Islet of Langerhans (tissue), 1 donor: ENCODE data around the gene CXCR5.
A peak's percentile ranks its signal among the peaks of the same experiment; 100 is the strongest.

Experiments used
- FAIRE-seq: peaks from one replicate; lab custom pipeline; 2011; peaks lifted over from hg19 to GRCh38; lab: Jason Lieb, UNC

CXCR5 gene

DNA sequence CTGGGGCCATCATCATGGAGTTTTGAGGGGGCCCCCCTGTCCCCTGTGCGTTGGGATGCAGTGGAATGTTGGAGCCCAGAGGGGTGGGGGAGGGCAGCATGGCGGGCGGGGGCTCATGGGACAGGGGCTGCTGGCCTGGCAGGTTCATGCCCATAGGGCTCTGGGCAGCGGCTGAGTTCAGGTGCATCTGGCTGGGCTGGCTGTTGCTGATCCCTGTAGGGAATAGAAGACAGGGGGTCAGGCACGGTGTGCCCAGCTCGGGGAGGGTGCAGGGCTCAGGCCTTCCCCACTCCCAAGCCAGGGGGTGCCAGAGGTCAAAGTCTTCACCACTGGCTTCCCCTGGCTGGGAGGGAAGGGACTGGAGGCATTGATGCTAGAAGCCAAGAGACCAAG lies 15.6 kb downstream of the CXCR5 start:
- no peak for FAIRE-seq

DNA sequence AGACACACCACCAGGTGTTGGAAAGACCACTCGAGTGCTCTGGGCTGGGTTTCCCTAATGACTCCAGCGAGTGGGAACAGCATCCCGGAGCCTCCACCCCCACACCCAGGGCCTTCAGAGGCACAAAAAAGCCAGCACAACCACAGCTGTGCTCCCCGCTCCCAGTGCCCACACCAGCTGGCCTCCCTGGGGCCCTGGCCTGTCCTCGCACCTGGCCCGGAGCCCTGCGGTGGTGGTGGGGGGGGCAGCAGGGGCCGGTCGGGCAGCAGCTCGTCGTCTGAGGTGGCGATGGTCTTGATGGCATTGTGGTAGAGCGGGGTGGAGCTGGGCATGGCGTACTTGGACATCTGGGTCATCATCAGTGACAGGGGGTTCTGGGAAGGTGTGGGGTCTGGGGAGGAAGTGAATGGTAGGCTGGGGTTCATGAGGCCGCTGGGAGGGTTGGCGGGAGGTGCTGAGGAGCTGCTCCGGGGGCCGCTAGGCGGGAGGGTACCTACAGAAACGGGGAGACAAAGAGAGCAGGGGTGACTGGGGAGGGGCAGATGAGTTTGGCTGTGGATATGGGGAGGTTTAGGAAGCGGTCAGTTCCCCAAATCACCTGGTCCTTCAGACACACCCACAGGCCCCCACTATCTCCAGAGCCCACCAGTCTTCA lies 16.1 kb downstream of the CXCR5 start:
- no peak for FAIRE-seq

DNA sequence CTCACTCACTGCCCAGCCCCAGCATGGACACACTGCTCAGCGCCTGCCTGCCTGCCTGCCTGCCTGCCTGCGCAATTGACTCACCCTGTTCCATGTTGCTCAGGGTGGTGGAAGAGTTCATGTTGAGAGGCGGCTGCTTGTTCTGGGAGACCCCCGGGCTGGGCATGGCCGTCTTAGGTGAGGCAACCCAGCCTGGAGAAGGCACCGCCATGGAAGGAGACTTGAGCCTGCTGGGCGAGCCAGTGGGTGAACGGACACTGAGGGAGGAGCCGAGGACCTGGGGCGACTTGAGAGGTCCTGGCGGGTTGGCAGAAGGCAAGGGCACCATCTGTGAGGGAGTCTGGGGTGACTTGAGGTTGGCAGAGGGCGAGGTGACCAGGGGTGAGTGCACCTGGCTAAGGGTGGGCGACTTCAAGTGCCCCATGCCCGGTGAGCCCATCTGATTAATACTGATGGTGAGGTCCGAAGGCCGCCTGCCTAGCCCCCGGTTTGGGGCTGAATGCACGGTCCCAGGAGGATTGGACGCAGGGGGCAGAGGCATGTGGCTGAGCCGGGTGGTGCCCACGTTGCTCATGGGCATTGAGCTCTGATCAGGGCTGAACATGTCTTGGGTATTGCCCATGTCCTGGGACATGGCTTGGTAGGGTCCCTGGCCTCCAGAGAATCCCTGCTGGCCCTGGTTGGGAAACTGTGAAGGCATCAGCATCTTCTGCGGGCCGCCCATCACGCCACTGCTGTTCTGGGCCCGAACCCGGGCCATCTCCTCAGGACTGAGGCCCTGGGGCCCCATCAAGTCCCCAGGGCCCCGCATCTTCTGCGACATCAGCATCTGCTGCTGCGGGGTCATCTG lies 17.1 kb downstream of the CXCR5 start:
- no peak for FAIRE-seq

DNA sequence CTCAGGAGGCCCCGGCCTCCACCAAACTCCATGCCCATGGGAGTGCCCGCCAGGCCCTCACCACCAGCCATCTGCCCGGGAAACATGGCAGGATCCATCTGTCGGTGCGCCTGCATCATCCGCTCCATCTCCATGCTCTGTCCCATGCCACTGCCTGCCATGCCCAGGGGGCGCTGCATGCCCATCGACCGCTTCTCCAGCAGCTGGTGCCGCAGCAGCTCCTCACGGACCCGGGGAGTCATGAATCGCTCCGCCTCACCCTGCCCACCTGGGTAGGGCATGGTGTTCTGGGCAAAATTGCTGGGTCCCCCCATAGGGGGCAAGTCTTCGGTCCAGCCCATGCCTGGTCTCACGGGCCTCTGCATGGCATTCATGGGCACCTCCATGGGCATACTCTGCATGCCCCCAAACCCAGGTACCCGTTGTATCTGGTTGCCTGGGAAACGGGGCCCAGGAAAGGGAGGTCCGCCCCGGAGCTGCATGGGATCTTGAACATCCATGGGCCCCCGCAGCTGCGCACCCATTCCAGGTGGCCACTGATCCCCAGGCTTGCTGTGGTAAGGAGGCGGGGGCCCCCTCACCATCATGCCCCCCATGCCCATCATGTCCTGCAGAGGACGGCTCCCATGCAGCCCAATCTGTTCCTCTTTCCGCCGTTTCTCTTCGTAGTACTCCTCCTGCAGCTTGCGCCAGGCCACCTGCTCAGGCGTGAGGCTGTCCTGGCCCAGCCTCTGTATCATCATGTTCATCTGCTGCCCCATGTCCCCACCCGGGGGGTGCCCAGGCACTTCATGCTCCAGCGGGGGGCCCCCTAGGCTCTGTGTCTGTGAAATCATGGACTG lies 18.0 kb downstream of the CXCR5 start:
- FAIRE-seq, result no peak

DNA sequence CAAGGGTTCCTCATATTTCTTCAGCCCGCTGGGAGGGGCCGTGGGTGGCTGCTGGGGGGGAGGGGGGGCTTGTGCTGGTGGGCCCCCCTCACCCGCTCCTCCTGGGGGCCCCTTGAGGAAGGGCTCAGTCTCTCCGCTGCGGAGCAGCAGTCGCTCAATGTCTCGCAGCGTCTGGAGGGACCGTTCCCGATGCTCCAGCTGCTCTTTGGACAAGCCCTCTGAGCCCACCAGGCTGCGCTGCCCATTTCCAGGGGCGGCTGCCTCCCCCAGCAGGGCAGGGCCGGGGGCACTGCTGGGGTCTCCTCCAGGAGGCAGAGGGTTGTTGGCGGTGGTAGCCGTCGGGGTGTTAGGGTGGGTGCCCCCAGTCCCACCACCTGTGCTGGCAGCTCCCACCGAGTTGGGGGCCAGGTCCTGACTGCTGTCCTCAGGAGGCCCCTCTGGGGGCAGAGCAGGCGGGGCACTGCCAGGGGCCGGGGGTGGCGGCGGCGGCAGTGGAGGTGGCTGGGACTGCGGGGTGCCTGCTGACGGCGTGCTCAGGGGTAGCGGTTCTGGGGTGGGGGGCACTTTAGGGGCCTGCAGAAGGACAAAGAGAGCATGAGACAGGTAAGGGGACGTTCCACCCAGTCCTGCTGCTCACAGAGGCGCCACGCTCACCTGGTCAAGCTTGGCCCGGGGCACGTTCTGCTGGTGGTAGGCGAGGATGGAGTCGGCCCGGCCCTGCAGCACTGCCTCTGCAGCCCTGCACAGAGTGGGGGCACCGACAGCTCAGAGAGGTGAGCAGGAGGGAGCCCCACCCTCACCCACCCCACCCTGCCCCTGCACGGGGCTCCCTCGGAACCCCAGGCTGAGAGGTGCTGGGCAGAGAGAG lies 18.9 kb downstream of the CXCR5 start:
- no peak for FAIRE-seq

DNA sequence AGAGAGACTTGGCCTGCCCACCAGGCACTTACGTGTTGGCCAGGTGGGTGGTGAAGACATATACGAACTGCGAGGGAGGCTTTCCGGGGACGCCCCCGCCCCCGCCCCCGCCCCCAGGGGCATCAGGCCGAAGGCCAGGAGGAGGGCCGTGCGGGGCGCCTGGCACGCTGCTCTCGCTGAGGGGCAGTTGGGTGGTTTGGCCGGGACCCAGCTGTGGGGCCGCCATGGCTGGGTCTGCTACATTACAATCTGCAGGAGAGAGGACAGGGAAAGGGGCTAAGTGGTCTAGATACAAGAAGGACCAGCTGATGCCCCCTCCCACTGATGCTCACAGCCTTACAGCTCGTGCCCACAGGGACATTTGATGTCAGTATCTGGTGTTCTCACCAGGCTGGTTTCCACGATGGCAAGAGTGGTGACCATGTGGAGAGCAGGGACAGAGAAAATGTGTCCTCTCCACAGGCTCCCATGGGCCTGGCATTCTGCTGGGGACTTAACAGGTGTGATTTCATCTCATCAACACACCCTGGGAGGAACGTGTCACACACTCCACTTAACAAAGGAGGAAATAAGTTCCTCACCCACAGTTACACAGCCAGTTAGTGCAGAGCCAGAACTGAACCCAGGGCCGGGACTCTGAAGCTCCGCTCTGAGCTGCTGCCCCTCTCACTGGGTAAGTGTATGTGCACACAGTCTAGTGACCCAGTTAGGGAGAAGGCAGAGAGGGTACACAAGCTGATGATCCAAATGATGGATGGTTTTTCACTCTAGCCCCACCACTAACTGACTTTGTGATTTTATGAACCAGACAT lies 19.7 kb downstream of the CXCR5 start:
- FAIRE-seq, result no peak

DNA sequence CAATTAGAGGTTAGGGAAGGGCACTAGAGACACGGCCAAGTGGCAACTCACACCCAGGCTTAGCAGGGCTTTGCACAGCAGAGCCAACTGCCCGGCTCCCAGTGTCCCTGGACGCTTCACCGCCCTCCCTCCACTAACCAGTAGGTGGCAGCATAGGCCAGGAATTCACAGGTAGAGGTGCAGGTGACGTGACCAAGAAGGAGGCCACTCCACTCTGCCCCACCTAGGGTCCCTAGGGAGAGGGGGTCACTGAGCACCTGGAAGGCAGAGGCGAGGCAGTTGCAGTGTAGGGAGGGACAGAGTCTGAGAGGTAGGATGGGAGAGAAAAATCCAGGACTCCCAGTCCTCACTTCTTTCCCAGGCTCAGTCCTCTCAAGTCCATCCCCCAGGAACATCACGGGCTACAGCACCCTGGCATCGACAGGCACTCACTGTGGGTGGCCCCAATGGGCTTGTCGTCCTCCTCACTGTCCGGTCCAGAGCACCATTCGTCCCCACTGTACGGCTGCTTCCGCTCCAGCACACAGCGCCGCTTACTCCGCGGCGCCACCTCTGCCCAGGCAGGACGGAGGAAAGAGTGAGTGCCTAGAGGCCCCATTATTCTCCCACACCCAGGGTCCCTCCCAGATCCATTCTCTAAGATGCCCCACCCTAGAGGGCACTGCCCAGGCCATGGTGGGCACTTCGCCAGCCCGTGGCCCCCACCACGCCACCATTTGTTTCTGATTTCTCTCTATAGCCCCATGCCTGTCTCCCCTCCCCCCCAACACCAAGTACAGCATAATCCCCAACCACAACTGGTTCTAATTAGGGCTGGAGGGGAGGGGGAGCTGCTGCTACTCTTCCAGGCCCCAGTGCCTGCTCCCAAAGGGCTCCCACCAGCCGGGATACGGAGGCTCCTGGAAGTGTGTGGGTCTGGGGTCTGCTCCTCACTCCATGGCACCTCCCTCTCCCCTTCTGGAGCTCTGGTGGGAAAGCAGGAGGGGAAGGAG lies 23.7 kb downstream of the CXCR5 start:
- peak; percentile 64 for FAIRE-seq

DNA sequence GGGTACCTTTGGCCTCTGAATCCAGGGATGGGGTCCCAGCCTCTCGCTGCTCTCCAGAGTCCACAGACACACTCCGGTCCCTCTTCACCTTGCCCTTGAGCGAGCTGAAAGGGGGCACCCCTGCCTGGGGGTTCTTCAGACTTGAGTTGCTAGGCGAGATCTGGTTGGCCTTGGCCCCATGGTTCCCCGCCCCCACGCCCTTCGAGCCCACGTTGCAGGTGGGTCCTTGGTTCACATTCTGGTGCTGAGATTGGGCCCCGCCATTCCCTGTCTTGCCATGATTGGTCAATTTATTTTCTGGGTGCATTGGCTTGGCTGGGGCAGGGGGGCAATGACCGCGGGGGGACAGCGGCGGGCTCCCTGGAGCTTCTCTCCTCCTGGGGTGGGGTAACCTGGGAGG lies 24.6 kb downstream of the CXCR5 start:
- FAIRE-seq, result no peak

DNA sequence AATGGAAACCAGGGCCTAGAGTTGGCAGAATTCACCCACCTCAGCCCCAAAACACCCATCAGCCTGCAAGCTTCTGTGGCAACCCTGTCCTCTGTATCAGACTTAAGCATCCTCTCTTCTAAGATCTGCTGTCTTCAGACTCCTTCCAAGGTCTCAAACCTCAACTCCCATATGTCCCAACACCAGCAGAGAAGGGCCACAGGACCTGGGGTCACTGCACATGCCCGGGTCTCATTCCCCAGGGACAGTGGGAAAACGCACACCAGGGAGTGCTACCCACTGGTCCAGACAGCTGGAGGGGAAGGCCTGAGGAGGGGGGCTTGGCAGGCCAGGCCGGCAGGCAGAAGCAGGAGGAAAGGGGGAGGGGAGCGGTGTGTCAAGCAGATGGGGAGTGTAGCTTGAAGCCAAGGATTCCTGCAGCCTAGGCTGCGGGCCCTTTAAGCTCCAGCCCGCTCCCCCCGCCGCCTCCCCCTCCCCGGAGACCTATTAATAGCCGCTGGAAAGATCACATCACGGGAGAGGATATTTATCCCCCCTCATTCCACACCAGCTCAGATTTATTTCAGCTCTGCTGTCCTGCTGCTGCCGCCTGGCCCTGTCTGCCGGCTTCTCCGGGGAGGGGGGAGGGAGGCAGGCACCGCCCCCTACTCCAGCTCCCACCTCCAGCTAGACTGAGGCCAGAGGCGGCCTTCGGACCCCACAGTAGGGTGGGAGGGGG lies 25.4 kb downstream of the CXCR5 start:
- no peak for FAIRE-seq

DNA sequence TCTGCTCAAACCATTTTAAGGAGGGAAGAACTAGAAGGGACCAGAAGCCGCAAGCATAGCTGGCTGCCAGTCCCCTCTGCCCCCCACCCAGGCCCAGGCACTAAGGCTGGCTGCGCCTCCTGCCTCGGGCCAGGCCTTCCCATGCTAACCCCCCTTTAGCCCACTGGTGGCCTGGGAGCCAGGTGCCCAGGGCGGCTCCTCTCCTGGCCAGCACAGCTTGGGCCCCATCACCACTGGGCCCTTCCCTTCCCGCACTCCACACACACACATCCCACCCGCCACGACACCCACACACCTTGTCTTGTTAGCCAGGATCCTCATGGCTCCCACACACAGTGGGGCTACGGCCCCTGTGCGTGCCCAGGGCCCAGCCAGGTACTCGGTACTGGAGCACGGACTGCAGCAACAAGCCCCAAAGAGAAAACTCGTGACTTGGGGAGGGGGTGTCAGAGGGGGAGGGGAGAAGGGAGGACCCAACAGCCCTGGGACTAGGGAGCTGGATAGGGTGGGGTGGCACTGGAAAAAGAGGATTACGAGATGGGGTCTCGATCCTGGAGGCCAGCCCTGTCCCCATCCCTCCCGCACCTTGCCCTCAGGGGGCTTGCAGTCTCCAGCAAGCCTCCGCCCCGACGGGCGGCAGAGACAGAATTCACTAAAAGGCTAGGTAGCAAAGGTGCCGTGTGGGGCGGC lies 26.1 kb downstream of the CXCR5 start:
- FAIRE-seq, result no peak

DNA sequence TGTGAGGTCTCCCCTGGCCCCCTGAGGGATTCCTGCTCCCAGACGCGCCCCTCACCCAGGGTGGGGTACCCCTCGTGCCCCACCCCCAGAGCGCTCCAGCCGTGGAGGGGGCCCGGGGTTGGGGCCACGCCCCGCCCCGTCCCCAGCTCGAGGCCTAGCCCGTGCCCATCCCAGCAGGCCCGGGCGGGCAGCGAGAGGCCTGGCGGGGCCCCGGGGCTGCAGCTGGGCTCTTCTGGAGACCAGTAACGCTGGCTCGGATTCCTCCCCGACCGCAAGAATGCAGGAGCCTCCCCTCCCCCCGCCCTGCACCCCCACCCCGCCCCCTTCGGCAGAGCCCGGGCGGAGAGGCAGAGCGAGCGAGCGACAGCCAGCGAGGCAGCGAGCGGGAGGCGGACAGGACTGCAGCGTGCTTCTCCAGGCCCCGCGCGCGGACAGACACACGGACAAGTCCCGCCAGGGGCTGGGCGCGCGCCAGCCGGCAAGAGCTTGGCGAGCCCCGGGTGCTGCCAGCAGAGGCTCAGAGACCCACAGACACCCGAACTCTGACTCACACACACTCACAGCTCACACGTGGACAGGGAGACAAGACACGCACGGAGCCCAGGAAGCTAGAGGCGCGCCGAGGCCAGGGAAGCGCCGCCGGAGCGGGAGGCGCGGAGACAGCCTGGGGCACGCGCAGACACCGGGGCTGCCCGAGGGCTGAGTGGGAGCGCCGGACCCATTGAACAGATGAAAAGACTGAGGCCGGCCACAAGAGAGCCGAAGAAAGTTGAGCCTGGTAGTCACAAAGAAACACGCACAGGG lies 26.8 kb downstream of the CXCR5 start:
- FAIRE-seq, result no peak

DNA sequence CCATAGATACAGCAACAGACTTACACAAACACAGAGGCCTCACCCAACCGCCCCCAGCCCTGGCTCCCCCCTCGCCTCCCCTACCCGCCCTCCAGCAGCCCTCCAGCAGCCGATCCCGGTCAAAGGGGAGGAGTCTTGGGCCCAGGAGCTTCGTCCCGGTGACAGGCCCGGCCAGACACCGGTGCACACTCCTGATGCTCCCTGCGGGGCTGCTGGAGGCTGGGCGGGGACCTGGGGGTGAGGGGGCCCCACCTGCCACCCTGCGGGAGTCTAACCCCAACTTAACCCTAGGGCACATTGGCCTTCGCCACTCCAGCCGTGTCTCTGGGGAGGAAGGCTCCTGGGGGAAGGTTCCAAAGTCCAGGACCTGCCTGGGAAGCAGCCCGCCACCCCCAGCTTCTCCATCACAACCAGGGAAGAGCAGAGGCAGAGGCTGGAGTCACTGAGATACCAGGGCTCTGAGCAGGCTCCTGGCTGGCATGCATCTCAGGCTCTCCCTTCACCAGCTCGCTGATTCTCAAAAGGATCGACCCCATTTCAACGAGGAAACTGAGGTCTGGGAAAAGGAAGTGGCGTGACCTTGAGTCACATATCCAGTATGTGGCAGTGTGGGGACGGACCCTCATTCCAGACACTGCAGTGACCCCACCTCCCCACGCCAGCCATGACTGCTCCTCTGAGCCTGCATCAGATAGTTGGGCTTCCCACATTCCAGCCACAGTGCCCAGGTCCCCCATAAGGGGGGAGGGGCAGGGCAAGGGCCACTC lies 27.6 kb downstream of the CXCR5 start:
- no peak for FAIRE-seq

DNA sequence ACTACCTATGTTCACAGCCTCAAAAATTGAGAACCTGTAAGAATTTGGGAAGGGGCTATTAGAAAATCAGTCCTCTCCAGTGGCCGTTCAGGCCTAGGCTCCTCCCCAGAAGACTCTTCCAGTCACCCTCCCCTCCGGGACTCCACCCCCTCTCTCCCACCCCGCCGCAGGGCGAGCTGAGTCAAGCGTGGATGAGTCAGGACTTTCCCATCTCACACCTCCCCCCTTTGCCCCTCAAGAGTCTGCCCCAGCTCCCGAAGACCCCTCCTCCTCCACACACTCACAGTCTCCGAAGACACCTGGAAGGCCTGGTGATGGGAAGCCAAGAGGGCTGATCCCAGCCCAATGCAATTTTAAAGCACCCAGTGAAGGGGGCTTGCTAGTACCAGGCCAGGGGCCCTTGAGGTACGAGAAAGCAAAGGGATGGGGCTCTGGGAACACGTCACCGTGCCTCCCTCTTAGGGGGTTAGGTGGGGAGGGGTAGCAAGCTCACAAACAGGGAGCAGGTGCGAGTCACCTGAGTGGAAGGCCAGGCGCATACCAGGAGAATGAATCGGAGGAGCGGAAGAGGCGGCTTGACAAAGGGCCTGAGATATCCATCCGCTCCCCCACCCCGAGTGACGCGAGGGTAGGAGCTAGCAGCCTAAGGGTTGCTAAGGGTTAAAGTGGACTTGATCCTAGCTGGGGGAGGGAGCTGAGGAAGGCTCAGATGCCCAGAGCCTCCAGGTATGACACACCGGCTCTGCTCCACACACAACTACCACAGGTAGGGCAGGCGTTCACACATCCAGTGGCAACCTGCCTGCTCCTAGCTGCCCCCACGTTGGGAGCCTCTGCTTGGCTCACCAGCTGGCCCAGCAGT lies 28.4 kb downstream of the CXCR5 start:
- FAIRE-seq, result no peak

DNA sequence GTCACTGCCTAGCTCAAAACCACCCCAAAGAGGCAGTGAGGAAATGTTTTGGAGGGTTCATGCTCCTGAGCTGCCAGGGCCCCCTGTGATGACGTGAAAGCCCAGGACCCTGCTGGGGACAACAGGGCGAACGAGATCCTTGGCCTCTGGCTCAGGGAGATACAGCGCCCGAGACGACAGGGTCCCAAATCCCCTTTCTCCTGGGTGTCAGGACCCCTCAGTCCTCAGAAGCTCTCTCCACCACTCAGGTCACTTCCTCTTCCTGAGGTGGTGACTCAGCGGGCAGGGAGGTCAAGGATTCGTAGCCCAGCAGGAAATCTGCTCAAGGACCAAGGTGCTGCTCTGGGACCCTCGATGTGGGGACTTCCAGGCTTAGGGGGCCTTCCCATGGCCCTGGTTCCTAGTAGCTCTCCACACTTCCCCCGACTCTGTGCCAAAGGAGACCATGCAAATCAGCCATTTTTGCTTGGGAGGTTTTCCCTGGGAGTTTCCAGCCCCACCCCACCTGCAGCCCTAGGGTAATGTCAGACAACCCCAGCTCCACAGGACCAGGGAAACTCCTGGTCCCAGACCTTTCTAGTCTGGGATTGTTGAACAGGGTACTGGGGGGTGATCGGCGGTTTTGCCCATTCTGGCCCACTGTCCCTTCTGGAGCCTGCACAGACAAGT lies 29.2 kb downstream of the CXCR5 start:
- no peak for FAIRE-seq

DNA sequence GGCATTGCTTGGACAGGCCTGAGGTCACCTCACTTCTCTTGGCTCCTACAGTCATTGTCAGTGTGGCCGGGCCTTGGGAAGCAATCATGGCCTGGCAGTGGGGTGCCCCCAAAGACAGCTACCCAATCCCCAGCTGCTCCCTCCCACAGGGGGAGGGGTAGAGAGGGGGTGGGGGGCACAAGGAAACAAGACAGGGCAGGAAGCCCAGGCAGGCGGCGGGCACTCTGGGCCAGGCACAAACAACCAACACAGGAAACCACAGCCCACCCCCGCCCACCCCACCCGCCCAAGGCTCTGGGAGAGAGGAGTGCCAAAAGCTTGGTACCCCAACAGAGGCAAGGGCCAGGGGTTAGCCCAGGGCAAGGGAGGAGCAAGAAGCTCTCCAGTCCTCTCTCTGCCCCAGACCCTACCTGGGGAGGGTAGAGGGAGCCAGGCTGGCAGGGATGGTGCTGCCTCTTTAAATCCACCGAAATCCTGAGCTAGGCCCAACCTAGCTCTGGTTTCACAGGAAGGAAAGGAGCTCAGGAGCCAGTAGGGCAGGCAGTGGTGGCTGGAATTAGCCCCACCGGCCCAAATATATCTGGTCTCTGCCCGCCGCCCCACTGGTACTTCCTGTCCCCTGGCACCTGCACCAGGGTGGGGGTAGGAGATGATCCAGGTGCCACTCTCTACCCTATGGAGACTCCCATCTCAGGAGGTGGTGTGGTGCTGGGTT lies 29.9 kb downstream of the CXCR5 start:
- no peak for FAIRE-seq
